K562 (cell line): Measurements from ENCODE around the gene BNIP5. TPM values are rescaled to one million over a fixed set of nuclear protein-coding genes. Genes with fewer than 3 reads are reported as not detected.

Experiments
- ATAC-seq: fragments of 200-7000 bp; cut with Tn5 transposase; 3 replicates; pipeline ENCODE4 v1.9.1; 2020; ENCODE audit warnings: moderate library complexity
- BruUV-seq: library from RNA; stranded (reverse); fragments of 400-500 nt; replicated peaks from 2 replicates; lab custom pipeline; 2021; lab: Mats Ljungman, UMichigan
- CTCF ChIA-PET: fragments of 300-600 bp; formaldehyde crosslinking; extraction: SDS; loops from one replicate; lab custom pipeline; 2021; ENCODE audit warnings: low intra/inter-chr PET ratio; lab: Yijun Ruan, JAX
- POLR2A ChIA-PET: fragments of 300-600, 350-650 bp; sonication (Branson Sonifier 250); formaldehyde crosslinking; extraction: SDS; loops from one replicate; lab custom pipeline; 2021; ENCODE audit warnings: antibody characterized with exemption, inconsistent platforms; lab: Yijun Ruan, JAX
- DNase-seq, 4 experiments: peaks; one replicate each; pipeline versions ENCODE4 v3.0.0 to v3.0.0-alpha.2; 2011 to 2018; ENCODE audit warnings: low spot score in 3 of 4, mixed read lengths in 3 of 4; ENCODE audit errors: extremely low read depth in 1 of 4
- FAIRE-seq: peaks from 2 replicates; lab custom pipeline; 2011; peaks lifted over from hg19 to GRCh38; lab: Jason Lieb, UNC
- H2AFZ ChIP-seq: 2 replicates; pipeline ENCODE4 v1.6.0; 2011; ENCODE audit warnings: low read depth, low read length, control low read depth, inconsistent platforms
- H3K27ac ChIP-seq: fragments of 200-600 bp; 3 replicates; pipeline ENCODE4 v1.8.0; 2011; ENCODE audit warnings: low read depth, mild to moderate bottlenecking, control low read depth, inconsistent platforms, low read length, moderate library complexity, mixed read lengths; ENCODE audit errors: extremely low read depth
- H3K27me3 ChIP-seq, 2 experiments: fragments of 300-600 bp in 1 of 2; 2 replicates in 1 of 2; 3 replicates in 1 of 2; pipeline versions ENCODE4 v1.6.0 to v1.8.0; 2011; ENCODE audit warnings: inconsistent platforms in 2 of 2, low read length in 2 of 2, mild to moderate bottlenecking in 1 of 2, mixed read lengths in 1 of 2, moderate library complexity in 1 of 2; ENCODE audit not compliant: control insufficient read depth in 2 of 2, insufficient read depth in 2 of 2
- H3K36me3 ChIP-seq: fragments of 300-600 bp; 3 replicates; pipeline ENCODE4 v1.8.0; 2011; ENCODE audit warnings: mild to moderate bottlenecking, low read length, inconsistent platforms; ENCODE audit not compliant: control insufficient read depth, insufficient read depth
- H3K4me1 ChIP-seq, 2 experiments: fragments of 200-600 bp in 1 of 2; replicated peaks in 1 of 2; 2 replicates in 1 of 2; 3 replicates in 1 of 2; pipeline versions ENCODE4 v1.5.1 to v1.8.0; 2011; ENCODE audit warnings: inconsistent platforms in 2 of 2, low read length in 2 of 2, mild to moderate bottlenecking in 1 of 2, mixed read lengths in 1 of 2, moderate library complexity in 1 of 2; ENCODE audit not compliant: control insufficient read depth in 2 of 2, insufficient read depth in 2 of 2
- H3K4me2 ChIP-seq: 2 replicates; pipeline ENCODE4 v1.6.1; 2011; ENCODE audit warnings: low read length, control low read depth, inconsistent platforms, mixed read lengths; ENCODE audit not compliant: insufficient read depth
- H3K4me3 ChIP-seq: fragments of 200-600 bp; sonication (generic), shearing (Covaris generic); 2 replicates; pipeline ENCODE4 v1.5.1; 2016; ENCODE audit warnings: control low read depth, inconsistent platforms
- H3K79me2 ChIP-seq: fragments of 200-600 bp; 3 replicates; pipeline ENCODE4 v1.8.0; 2011; ENCODE audit warnings: low read length, inconsistent platforms; ENCODE audit not compliant: control insufficient read depth, insufficient read depth
- H3K9ac ChIP-seq, 2 experiments: 2 replicates each; pipeline versions ENCODE4 v1.6.0 to v1.6.1; 2011; ENCODE audit warnings: low read depth in 2 of 2, low read length in 2 of 2, control low read depth in 1 of 2, inconsistent platforms in 1 of 2, mild to moderate bottlenecking in 1 of 2, mixed read lengths in 1 of 2; ENCODE audit not compliant: insufficient read depth in 1 of 2
- H3K9me1 ChIP-seq: one replicate; pipeline ENCODE4 v1.6.0; 2011; ENCODE audit warnings: inconsistent platforms, mild to moderate bottlenecking, low read length, moderate library complexity; ENCODE audit not compliant: control insufficient read depth, insufficient read depth
- H3K9me3 ChIP-seq: replicated peaks from 2 replicates; pipeline ENCODE4 v1.5.1; 2011; ENCODE audit warnings: low read depth, low read length, inconsistent platforms; ENCODE audit not compliant: control insufficient read depth, insufficient read depth
- H4K20me1 ChIP-seq: replicated peaks from 2 replicates; pipeline ENCODE4 v1.6.1; 2011; ENCODE audit warnings: low read length, inconsistent platforms, mixed read lengths; ENCODE audit not compliant: control insufficient read depth, insufficient read depth
- RBM25 ChIP-seq: fragments of 200-400 bp; formaldehyde crosslinking; IDR thresholded peaks from 2 replicates; pipeline ENCODE4 v1.6.1; 2018; ENCODE audit warnings: low read length, low read depth, moderate library complexity; ENCODE audit not compliant: severe bottlenecking
- WGBS: fragments of 100-300 bp; shearing (Covaris generic); methylation state at CpG from one replicate; pipeline ENCODE4 v1.1.6; 2016; ENCODE audit warnings: low coverage, mixed read lengths; ENCODE audit not compliant: insufficient coverage; ENCODE audit errors: missing lambda C conversion rate; 5-methylcytosine and 5-hydroxymethylcytosine counted together
- in situ Hi-C: fragments of 300-500 bp; cut with MboI; formaldehyde crosslinking; loops from 4 replicates; pipeline ENCODE4 v1.15.0; 2018; ENCODE audit warnings: inconsistent platforms, mixed read lengths
- intact Hi-C: fragments of 100-400 bp; cut with micrococcal nuclease; formaldehyde crosslinking; loops from 2 replicates; pipeline ENCODE4 v1.14.2; 2022
- polyA plus RNA-seq, 8 experiments: library from polyadenylated mRNA; depleted of rRNA in 4 of 8; stranded (reverse) in 5 of 8; unstranded in 3 of 8; fragments of >200 nt; fragmentation: Nextera tagmentation in 2 of 8; fragmentation: Illumina TruSeq in 1 of 8; extraction: Ambion mirVana in 2 of 8; extraction: Trizol in 1 of 8; gene quantifications; 2 replicates each; pipeline versions ENCODE4 v1.2.1 to v1.2.3, GENCODE V29; 2011 to 2014; ENCODE audit warnings: inconsistent platforms in 1 of 8, missing spikeins in 1 of 8
- total RNA-seq, 7 experiments: library from RNA; depleted of rRNA in 6 of 7; stranded (reverse); fragments of >200 nt in 6 of 7; fragmentation: Illumina TruSeq in 2 of 7; extraction: Trizol in 2 of 7; gene quantifications; 2 replicates each; pipeline versions ENCODE4 v1.2.1 to v1.2.3, GENCODE V29; 2011 to 2021; ENCODE audit warnings: low replicate concordance in 1 of 7
- TF ChIP-seq, protein P1 (sequence below), 2 experiments: IDR thresholded peaks; 2 replicates each; pipeline ENCODE4 v1.6.1; 2011; ENCODE audit warnings: borderline replicate concordance in 1 of 2, control low read depth in 1 of 2, low read depth in 1 of 2, low read length in 1 of 2, mild to moderate bottlenecking in 1 of 2, mixed read lengths in 1 of 2, moderate library complexity in 1 of 2; ENCODE audit not compliant: insufficient read depth in 1 of 2, insufficient read length in 1 of 2, poor library complexity in 1 of 2, severe bottlenecking in 1 of 2; ENCODE audit errors: extremely low read depth in 1 of 2

The BNIP5 gene
- total and polyA plus RNA-seq, 9 of the 15 experiments (the other 6 are each of a cell fraction or from before 2014, with no cell fraction given), result not detected

DNA sequence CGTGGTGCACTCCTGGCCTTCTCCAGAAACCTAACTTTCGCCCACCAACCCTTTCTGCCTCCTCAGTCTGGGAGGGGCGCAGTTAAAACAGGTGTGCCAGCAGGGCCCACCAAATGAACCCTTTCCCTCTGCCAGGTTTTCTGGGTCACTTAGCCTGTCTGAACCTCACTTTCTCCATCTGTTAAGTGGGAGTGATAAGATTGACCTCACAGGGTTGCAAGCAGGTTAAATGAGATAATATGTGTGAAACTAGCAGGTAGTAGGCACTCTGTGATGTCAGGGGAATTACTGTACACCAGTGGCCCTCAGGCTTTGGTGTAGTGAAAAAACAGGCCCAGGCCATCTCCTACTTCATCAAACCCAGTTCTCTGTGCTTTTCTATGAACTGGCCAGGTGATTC is 14.1 kb downstream of the BNIP5 start:
- Histone ChIP-seq H3K9me3 (no peaks in the 10 kb centered on the region), H3K27ac (no peak overlapping the region), H2AFZ (no peak overlapping the region), H3K4me3 (no peak overlapping the region), H3K36me3 (no peaks in the 10 kb centered on the region), H3K27me3 (peaks cover 28 to 80% of the 10 kb centered on the region in 2 experiments; a peak in 4 of 5 replicates), H4K20me1 (no peaks in the 10 kb centered on the region; the same call in 1 of the 2 replicates), H3K4me1 (peaks cover 0 to 5% of the 10 kb centered on the region in 2 experiments; a peak in 1 of 5 replicates), H3K79me2 (no peaks in the 10 kb centered on the region), H3K4me2 (no peak overlapping the region), H3K9me1 (no peaks in the 10 kb centered on the region), H3K9ac (no peak overlapping the region)
- DNase-seq, result no peak
- ChIA-PET CTCF (no interaction called here), POLR2A (interaction anchor here (0.7 to 2.0 kb wide), 3 partner anchors 8 to 16 kb away, joined by 3 to 7 read pairs (median 3); no protein-coding TSS in a partner anchor)
- no TSS peak for BruUV-seq
- TF ChIP-seq RBM25, result peak; percentile 34
- TF ChIP-seq, protein P1, sequence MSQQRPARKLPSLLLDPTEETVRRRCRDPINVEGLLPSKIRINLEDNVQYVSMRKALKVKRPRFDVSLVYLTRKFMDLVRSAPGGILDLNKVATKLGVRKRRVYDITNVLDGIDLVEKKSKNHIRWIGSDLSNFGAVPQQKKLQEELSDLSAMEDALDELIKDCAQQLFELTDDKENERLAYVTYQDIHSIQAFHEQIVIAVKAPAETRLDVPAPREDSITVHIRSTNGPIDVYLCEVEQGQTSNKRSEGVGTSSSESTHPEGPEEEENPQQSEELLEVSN (IDR thresholded peaks at IDR 0.05; ENCODE audit: borderline replicate concordance in 1 of 2, extremely low read depth in 1 of 2, insufficient read depth in 1 of 2, insufficient read length in 1 of 2, low read depth in 1 of 2, low read length in 1 of 2, poor library complexity in 1 of 2, severe bottlenecking in 1 of 2), result no peak
- ATAC-seq, result no peak
- 7% methylated on average over 3 of the region's 3 CpGs for whole genome bisulfite sequencing
- in situ Hi-C loops, result no loop called here
- intact Hi-C loops, result no loop called here
- no peak for FAIRE-seq
